Measurements from ENCODE around the gene CADPS. TPM values are rescaled to one million over a fixed set of nuclear protein-coding genes. Genes with fewer than 3 reads are reported as not detected.

CADPS gene
- total and polyA plus RNA-seq, 10 donors: 0.16 to 3.6 (median 0.40) TPM

DNA sequence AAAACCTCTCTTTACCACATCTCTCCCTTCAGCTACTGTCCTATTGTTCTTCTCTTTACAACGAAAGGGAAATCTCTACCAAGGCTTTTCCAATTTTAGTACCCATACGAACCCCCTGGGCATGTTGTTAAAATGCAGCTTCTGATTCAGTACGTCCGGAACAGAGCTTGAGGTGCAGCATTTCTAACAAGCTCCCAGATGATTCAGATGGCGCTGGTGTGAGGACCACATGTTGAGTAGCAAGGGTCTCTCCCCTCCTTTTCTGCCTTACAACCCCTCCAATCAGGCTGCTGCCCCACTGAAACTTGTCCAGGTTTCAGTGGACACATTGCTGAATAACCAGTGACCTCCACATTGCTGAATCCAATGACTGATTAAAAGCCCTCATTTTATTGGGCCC is 324.8 kb downstream of the CADPS start:
- Histone ChIP-seq H3K27ac (no peak overlapping the region), H3K36me3 (no peaks in the 10 kb centered on the region), H3K27me3 (replicated peaks in 1 of 7) (peaks cover 0 to 5% (median 0%) of the 10 kb centered on the region in 7 donors), H3K4me3 (no peak overlapping the region), H3K9me3 (no peaks in the 10 kb centered on the region), H3K4me1 (no peaks in the 10 kb centered on the region)
- intact Hi-C loops (cut with DNase I; ENCODE audit: low total_unique reads): loop anchor here (10.0 kb wide), 1 partner anchor 216 kb away; no protein-coding TSS in a partner anchor
- 70 to 82% (median 73%) methylated on average over 5 of the region's 5 CpGs for WGBS, 5 donors
- no peak for DNase-seq
- TF ChIP-seq POLR2A (IDR thresholded peaks at IDR 0.05) (no peak), CTCF (IDR thresholded peaks at IDR 0.05 in 8 of 11, conservative IDR thresholded peaks at IDR 0.05 in 3 of 11) (no peak), POLR2AphosphoS5 (IDR thresholded peaks at IDR 0.05) (no peak)

DNA sequence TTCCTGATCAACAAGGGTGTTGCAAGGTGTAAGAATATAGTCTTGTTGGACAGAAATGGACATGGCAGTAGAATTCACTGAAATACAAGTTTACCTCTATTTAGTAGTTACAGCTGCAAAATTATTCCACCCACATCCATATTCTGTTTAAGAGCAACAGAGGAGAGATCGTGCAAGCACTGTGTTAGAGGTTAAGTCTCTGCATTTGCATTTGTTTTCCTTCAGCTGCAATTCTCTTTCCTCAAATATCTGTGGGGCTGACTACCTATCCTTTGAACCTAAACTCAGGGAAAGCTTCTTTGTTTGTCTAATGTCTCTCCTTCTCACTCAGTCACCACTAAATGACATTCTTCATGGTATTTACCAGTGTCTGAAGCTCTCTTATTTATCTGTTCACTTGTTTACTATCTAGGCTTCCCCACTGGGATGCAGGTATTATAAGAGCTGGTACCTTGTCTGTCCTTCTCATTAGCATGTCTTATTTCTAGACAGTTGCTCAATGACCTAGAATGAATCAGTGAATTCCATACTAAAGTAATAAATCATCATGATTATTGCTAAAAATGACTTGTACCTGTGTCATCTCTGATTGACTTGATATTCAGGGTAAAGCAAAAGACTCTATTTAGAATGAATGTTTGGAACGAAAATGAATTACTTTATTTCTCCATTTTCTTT is 326.5 kb downstream of the CADPS start:
- no peak for DNase-seq
- no peaks in the 10 kb centered on the region for H3K9me3 ChIP-seq
- H3K4me3 ChIP-seq: no peak overlapping the region
- TF ChIP-seq POLR2A (IDR thresholded peaks at IDR 0.05): no peak
- TF ChIP-seq CTCF (IDR thresholded peaks at IDR 0.05 in 8 of 11, conservative IDR thresholded peaks at IDR 0.05 in 3 of 11): no peak
- TF ChIP-seq POLR2AphosphoS5 (IDR thresholded peaks at IDR 0.05): no peak
- 52 to 68% (median 63%) methylated on average over 2 of the region's 2 CpGs for WGBS, 5 donors
- no peaks in the 10 kb centered on the region for H3K36me3 ChIP-seq
- H3K4me1 ChIP-seq: no peaks in the 10 kb centered on the region
- intact Hi-C loops (cut with DNase I; ENCODE audit: low total_unique reads): no loop called here
- peaks cover 0 to 5% (median 0%) of the 10 kb centered on the region in 7 donors for H3K27me3 ChIP-seq (replicated peaks in 1 of 7)
- no peak overlapping the region for H3K27ac ChIP-seq

DNA sequence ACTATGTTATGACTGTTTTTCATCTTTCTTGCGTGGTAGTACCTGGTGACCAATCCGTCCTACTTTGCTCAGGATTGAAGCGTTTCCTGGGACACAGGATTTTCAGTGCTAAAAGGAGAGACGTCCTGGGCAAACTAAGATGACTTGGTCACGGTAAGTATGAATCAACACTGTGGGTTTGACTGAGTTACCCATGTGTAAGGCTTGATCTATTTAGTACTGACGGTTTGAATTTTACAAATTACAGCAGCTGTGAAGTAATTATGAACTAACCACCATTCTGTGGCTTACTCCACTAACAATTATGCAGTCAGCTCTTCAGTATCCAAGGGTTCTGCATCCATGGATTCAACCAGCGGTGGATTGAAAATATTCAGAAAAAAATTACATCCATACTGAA is 328.9 kb downstream of the CADPS start:
- no peaks in the 10 kb centered on the region for H3K9me3 ChIP-seq
- 78 to 87% (median 84%) methylated on average over 7 of the region's 7 CpGs for WGBS, 5 donors
- no peaks in the 10 kb centered on the region for H3K36me3 ChIP-seq
- TF ChIP-seq CTCF (IDR thresholded peaks at IDR 0.05 in 8 of 11, conservative IDR thresholded peaks at IDR 0.05 in 3 of 11): no peak
- TF ChIP-seq POLR2A (IDR thresholded peaks at IDR 0.05): no peak
- TF ChIP-seq POLR2AphosphoS5 (IDR thresholded peaks at IDR 0.05): no peak
- no peak for DNase-seq
- intact Hi-C loops (cut with DNase I; ENCODE audit: low total_unique reads): no loop called here
- H3K27ac ChIP-seq: no peak overlapping the region
- no peak overlapping the region for H3K4me3 ChIP-seq
- peaks cover 0 to 5% (median 0%) of the 10 kb centered on the region in 7 donors for H3K27me3 ChIP-seq (replicated peaks in 1 of 7)
- no peaks in the 10 kb centered on the region for H3K4me1 ChIP-seq

- intact Hi-C loops (cut with DNase I; ENCODE audit: low total_unique reads): no loop called here
- no peak overlapping the region for H3K4me3 ChIP-seq
- no peaks in the 10 kb centered on the region for H3K36me3 ChIP-seq
- H3K27me3 ChIP-seq (replicated peaks in 1 of 7): no peaks in the 10 kb centered on the region
- no peak for DNase-seq
- H3K9me3 ChIP-seq: no peaks in the 10 kb centered on the region
- H3K4me1 ChIP-seq: no peaks in the 10 kb centered on the region
- TF ChIP-seq POLR2A (IDR thresholded peaks at IDR 0.05): no peak
- no peak for TF ChIP-seq POLR2AphosphoS5 (IDR thresholded peaks at IDR 0.05)
- TF ChIP-seq CTCF (IDR thresholded peaks at IDR 0.05 in 8 of 11, conservative IDR thresholded peaks at IDR 0.05 in 3 of 11): no peak
- WGBS, 5 donors: 79 to 89% (median 85%) methylated on average over 2 of the region's 2 CpGs
- H3K27ac ChIP-seq: no peak overlapping the region
Observed at GRCh38 chr3:62542185-62542584, 333.0 kb downstream of the CADPS start.
